Measurements from ENCODE around the gene IL17RC.
"Not testable (repeated sequence)": the region's sequence is repeated elsewhere in the genome, so short reads cannot be mapped to it uniquely, and the experiment has no call there.

IL17RC gene

DNA sequence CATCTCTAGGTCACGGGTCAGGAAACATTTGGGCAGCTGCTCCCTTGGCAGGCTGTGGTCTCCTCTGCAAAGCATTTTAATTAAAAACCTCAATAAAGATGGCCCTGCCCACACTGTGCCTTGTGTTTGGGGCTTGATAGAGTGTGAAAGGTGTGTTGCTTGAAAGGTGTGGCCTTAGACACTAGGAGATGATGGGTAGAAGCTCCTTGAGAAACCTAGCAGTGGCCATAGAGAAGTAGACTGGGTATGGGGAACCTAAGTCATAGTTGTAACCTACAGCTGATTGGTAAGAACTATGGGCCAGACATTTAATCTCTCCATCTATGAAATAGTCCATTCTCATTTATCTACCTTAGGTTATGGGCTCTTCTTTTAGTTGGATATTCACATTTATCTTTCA, 23.2 kb upstream of the IL17RC start:
- no peak for DNase-seq (ENCODE audit: low read depth in 2 of 2)

DNA sequence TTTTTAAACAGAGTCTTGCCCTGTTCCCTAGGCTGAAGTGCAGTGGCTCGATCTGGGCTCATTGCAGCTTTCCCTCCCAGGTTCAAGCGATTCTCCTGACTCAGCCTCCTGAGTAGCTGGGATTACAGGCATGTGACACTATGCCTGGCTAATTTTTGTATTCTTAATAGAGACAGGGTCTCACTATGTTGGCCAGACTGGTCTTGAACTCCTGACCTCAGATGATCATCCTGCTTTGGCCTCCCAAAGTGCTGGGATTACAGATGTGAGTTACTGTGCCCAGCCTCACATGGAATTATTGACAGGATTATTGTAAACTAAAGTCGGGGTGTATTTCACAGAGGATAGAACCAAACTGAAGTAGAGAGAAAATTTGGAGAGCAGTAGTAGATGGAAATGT, 21.2 kb upstream of the IL17RC start:
- DNase-seq (ENCODE audit: low read depth in 2 of 2): not testable (repeated sequence)

DNA sequence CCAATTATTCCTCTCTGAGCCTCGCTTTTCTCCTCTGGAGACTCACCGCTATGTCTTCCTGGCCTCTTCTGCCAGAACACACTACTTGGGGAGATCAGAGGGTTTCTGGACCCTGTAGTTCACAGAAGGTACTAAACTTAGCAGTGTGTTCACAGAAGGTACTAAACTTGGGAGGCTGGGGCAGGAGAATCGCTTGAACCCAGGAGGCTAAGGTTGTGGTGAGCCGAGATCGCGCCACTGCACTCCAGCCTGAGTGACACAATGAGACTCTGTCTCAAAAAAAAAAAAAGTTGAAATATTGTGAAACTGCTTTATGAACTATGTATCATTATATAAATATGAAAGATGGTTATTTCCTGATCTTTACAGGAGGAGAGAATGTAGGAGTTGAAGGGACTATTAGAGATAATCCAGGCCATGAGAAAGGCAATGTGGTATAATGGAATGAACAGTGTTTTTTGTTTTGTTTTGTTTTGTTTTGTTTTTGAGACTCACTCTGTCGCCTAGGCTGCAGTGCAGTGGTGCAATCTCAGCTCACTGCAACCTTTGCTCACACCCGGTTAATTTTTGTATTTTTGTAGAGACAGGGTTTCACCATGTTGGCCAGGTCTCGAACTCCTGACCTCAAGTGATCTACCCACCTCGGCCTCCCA, 20.0 kb upstream of the IL17RC start:
- not testable (repeated sequence) for DNase-seq (ENCODE audit: low read depth in 2 of 2)

DNA sequence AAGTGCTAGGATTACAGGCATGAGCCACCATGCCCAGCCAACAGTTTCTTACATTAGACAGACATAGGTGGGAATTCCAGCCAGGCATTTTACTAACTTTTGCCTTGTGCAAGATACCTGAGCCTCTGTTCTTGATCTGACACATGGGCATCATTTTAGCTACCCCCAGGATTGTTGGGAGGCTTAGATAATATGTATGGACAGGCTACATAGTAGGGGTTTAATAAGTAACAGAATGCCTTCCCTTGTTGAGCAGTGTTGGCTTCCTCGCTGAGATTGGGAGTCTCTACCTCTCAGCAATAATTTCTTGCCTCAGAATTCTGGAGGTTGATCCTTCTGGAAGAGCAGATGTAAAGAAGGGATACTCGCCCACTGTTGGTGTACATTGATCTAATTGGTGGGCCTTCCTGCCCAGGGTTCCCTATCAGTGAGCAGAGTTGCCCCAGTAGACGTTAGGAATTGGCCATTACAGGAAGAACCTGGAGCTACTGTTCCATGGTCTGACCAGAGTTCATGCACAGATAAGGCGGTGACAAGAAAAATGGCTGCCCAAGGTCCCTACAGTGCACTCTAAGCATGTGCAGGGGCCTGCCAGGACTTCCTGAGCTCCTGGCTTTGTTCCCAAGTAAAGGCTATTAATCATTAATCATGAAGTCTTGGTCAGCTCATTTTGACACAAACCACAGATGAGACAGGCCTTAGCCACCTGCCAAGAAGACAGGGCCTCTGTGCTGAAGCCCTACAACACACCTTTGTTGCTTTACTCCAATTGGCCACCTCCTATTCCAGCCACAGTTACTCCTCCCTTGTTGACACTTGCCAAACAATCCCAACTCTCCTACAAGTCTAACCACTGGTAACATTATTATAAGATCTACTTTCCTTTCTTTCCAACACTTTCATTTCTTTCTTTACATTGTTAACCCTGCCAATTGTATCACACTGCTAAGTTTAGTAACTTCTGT, 19.2 kb upstream of the IL17RC start:
- no peak for DNase-seq (ENCODE audit: low read depth in 2 of 2)

- DNase-seq (ENCODE audit: low read depth in 2 of 2): no peak
These were observed 18.2 kb upstream of the IL17RC start for GRCh38 chr3:9898467-9899241.

- DNase-seq (ENCODE audit: low read depth in 2 of 2): no peak
These were observed 17.6 kb upstream of the IL17RC start for GRCh38 chr3:9899289-9899791.

- not testable (repeated sequence) for DNase-seq (ENCODE audit: low read depth in 2 of 2)
These were observed 15.9 kb upstream of the IL17RC start for GRCh38 chr3:9900965-9901415.

- no peak for DNase-seq (ENCODE audit: low read depth in 2 of 2)
These were observed 14.9 kb upstream of the IL17RC start for GRCh38 chr3:9901967-9902366.

- DNase-seq (ENCODE audit: low read depth in 2 of 2): no peak
These were observed 14.3 kb upstream of the IL17RC start, which contains the start of gene IL17RE for GRCh38 chr3:9902372-9903237. IL17RE (plus strand) TSS chr3:9902848; CDS start chr3:9902933, 85 bp downstream.

DNA sequence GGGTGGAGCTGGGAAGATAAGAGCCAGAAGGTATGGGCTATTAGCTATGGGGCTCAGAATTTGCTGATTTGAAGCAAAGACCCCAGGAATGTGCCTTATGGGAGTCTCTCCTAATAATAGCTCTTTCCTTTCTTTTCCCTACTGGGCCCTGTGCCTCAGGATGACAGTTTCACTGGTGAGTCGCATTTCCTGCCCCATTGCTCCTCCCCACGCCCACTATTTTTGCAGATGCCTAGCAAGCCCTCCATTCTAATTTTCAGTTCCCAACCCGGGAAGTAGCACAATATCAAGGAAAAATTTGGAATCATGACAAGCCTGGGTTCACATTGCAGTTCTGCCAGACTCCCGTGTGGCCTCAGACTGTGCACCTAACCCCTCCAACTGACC, 13.7 kb upstream of the IL17RC start:
- no peak for DNase-seq (ENCODE audit: low read depth in 2 of 2)

DNA sequence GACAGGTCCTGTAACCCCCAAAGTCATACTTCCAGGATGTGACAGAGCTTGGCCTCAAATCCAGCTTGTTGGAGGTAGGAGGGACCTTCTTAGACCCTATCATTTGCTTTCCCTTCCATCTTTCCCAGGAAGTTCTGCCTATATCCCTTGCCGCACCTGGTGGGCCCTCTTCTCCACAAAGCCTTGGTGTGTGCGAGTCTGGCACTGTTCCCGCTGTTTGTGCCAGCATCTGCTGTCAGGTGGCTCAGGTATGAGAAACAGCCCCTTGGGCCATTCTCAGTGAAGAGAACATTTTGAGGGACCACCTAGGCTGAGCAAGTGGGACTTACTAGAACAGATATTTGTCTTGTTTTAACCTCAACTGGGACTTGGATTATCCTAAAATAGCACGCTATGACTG, 13.0 kb upstream of the IL17RC start:
- no peak for DNase-seq (ENCODE audit: low read depth in 2 of 2)

DNA sequence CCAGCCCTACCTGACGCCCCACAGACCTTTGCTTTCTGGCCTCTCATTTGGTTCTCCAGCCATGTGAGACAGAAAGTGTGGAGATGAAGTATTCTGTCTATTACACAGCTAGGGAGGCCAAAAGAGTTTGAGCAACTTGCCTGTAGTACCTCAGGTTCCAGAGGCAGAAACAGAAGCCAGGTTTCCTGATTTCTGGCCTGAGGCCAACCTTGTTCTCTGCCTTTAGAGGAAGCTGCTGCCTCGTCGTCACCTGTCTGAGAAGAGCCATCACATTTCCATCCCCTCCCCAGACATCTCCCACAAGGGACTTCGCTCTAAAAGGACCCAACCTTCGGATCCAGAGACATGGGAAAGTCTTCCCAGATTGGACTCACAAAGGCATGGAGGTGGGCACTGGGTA, 10.4 kb upstream of the IL17RC start:
- no peak for DNase-seq (ENCODE audit: low read depth in 2 of 2)

GRCh38 chr3:9908286-9908685, 8.6 kb upstream of the IL17RC start:
- no peak for DNase-seq (ENCODE audit: low read depth in 2 of 2)

DNA sequence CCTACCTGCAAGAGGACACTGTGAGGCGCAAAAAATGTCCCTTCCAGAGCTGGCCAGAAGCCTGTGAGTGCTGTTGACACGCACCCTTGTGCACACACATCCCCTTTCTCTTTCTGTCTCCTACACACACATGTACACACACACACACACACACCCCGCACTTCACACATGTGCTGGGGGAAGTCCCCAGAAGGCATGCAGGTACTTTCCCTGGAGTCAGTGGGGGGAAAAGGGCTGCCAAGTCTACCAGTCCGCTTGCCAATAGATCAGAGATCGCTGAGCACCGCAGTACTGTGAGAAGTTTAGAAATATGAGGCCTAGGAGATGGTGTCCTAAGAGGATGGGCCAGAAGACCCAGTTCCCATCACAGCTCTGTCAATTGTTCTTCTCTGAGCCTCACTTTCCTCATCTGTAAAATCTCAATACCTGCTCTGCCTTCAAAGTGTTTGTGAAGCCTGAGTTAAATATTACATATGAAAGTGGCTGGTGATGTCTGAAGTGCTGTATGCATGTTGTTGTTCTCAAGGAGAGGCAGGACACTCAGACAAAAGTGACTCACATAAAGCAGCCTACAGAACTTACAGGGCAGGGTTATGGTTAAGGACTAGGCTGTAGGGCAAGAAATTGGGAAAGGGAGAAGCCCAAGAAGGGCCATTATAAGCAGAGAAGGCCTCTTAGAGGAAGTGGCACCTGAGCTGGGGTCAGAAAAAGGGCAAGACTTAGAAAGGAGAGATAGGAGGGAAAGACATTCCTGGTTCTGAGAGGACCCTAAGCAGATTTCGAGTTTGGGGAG, 7.5 kb upstream of the IL17RC start:
- no peak for DNase-seq (ENCODE audit: low read depth in 2 of 2)

DNA sequence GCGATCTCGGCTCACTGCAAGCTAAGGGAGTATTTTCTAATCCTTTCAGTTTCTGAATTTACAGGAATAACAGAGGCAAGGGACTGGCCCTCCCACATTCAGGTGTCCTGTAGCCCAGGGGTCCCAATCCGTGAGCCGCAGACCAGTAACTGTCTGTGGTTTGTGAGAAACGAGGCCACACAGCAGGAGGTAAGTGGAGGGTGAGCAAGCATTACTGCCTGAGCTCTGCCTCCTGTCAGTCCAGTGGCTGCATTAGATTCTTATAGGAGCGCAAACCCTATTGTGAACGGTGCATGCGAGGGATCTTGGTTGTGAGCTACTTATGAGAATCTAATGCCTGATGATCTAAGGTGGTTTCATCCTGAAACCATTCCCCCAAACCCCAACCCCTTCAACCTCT, 5.0 kb upstream of the IL17RC start:
- no peak for DNase-seq (ENCODE audit: low read depth in 2 of 2)

- no peak for DNase-seq (ENCODE audit: low read depth in 2 of 2)
These were observed 4.5 kb upstream of the IL17RC start for GRCh38 chr3:9912294-9912935.

GRCh38 chr3:9913601-9914000, 3.3 kb upstream of the IL17RC start:
- no peak for DNase-seq (ENCODE audit: low read depth in 2 of 2)

DNA sequence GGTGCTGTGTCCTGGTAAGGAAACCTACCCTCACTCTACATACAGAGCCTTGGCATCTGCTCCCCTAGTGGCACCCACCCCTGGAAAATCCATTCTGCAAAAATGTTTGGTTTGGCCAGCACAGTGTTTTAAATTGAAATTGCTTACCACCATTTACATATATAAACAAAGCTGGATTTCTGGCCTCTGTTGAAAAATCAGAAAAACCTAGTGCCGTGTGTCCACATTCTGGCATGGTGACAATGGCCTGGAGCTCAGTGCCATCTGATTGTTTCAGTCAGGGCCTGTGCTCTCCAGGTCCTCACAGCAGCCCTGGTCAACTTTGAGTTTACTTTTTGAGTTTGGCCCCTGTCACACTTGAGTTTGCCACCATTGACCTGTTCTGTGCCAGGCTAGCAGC, 2.9 kb upstream of the IL17RC start:
- no peak for DNase-seq (ENCODE audit: low read depth in 2 of 2)

- DNase-seq (ENCODE audit: low read depth in 2 of 2): no peak
These were observed 2.2 kb upstream of the IL17RC start for GRCh38 chr3:9914559-9915253.

Measured in stimulated activated CD4-positive, alpha-beta T cell treated with anti-CD3 and anti-CD28 coated beads, Interleukin-1b, Interleukin-23, amount 100 ng/mL, for 4 hours (primary cell).